NCI-H345 treated with DMSO at 0.1 percent for 48 hours (cell line): ENCODE measurements around the gene NDUFB4.

Source experiments
- DNase-seq: peaks from one replicate; lab custom pipeline; 2025; ENCODE audit not compliant: unreplicated experiment; lab: John Stamatoyannopoulos, UW

Gene NDUFB4

DNA sequence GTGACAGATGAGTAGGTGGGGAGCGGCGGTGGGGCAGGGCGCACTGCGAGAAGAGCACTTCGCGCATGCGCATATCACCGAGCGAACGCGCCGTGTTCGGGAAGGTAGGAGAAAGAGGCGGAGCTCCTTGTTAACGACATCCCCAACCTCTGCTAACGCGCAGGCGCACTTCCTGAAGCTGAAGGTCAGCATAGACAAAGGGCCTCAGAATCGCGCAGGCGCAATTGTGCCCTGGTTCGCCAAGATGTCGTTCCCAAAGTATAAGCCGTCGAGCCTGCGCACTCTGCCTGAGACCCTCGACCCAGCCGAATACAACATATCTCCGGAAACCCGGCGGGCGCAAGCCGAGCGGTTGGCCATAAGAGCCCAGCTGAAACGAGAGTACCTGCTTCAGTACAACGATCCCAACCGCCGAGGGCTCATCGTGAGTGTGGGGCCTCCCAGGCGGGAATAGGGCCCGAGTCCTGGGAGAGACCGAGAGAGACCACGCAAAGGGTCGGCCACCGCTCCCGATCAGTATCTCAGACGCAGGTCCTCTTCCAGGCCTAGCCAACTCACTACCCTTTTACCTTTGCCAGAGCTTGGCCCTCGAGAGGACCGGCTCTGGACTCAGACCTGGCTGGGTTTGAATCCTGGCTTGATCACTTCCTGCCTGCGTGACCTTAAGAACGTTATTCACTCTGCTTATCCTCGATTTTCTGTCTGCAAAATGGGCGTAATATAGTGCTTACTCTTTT lies at the start of gene NDUFB4:
TSS of gene NDUFB4 (plus strand) at position 221 of the 737 bp plus-strand sequence. CDS start at position 245, 24 bp downstream.
- peak; percentile 94 for DNase-seq

DNA sequence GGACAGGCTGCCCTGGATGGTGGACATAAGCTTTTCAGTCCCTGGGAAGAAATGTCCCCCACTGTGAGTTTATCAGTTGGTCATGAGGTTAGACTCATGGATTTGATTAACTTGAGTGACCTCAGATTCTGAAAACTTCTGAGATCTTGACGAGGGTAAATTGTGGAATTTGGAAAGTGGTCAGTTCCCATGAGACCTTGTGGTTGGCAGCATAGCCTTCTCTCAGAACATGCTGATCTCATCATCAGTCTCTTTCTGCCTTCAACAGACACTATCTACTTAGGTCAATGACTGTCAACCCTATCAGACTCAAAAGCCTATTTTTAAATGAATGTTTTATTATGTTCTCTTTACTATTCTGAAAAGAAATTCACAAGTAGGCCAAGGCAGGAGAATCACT lies 45.6 kb upstream of the NDUFB4 start:
- no peak for DNase-seq

DNA sequence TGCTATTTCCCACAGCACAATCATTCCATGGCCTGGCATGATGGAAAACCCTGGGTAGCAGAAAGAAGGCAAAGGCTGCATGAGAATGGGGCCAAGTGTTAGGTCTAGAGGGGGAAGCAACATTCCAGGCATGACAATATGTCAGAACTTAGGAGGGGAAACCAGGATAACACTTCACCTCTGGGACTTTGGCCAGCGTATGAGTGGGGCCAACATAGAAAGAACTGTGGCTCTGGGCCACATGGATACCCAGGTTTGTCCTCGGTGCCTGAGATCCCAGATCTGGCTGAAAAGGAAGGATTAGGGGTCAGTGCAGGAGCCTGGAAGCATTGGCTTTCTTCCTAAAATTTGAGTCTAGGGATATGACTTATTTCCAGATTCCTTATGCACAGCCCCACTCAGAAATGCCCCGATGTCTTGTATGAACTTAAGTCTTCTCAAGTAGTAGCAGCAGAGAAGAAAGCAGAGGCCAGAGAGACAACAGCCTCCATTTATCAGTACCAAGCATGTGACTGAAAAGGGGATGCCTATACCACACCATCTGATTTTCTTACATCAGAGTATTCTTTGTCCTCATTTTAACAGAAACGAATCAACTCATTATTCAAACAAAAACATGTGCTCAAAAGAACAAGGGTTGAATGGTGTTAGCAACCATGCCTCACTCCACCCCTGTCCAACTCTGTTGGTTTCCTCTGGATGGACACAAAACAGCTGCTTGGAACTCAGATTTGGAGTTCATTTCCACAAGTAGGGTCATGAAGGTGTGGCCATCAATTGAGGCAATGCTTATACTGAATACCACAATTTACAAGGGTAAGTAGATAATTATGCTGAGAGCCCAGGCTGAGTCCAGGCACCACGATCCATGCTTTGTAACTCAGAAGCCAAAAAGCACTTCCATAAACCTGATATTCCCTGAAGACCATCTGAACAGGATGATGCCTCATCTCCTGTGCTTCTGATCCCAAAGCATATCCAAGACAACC lies 43.7 kb upstream of the NDUFB4 start:
- no peak for DNase-seq

DNA sequence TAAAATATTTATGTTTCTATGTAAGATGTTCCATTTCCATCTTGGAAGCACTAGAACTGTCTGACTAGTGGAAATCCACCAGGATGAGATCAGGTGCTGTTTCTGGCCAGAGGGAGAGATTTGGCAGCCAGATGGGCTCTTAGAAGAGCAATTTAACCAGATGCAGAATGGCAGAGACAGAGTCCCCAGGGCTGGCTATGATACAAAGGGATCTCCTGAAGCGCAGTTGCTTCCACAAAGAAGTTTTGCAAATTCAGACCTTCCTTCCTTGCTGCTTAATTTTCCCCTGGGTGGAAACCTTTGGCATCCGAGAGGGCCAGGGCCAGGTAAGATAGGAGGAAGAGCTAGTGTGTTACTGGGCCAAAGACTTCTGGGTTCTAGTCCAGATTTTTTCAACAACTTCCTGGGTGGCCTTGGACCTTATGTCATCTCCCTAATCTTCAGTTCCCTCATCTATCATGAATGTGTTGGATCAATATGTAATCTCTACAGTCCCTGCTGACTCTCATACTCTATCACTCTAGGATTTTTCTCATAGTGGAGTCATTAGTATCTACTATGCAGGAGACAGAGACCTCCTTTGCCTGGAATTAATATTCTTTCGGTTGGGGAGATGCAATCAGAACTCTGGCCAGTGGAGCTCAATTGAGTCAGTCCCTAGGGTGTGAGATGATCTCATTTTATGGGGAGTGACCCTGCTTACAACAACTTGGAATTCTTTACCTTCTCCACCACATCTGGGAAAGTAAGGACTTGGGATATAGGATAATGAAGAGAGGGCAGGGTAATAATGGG lies 41.1 kb upstream of the NDUFB4 start:
- DNase-seq, result no peak

DNA sequence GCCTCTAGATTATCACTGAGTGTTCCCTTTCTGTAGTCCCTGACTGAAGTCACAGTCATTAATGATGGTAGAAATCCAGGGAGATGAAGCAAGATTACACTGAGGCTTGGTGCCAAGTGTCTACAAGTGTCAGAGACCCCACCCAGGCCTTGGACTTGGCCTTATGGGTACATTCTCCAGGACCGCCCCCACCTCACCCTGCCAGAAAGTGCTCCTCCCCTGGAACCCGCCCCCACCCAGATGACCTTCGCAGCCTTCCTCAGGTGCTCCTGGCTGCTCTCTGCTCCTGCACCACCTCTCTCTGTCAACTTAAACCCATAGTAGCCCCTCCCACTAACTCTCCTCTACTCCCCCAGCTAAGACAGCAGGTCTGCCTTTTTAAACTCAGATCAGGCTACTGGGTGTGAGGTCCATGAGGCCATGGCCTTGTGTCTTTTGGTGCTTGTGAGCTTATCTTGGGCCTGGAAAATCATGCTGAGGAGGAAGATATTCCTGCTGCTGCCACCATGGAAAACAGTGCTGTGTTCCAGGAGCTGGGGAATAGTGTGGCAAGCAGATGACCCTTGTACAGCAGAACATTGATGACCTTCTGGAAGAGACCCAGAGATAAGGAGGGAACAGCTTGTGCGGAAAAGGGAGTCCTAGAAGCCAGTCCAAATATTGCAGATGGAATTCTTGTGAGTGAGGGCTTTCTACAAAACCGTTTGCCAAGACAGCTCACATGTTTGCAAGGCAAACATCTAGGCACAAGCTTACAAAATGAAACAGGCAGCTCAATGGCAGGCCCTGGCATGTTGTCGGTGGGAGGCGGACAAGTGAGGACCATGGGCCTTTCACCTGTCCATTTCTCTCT lies 40.3 kb upstream of the NDUFB4 start:
- no peak for DNase-seq

DNA sequence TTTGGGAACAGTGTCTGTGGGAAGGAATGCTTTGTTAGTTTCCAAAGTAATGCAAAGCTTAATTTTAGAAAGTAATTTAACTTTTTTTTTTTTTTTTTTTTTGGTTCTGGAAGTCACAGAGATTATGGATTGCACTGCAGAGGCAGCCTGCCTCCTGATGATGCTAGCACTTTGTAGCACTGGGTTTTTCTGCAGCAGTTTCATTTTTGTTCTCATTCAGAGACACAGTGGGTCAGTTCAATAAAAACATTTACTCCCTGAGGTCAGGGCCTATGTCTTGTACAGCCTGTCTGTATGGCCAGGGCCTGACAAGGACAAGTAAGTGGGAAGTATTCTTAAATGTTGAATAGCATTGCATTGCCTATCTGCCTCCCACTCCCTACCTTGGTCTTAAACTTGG lies 39.0 kb upstream of the NDUFB4 start:
- DNase-seq, result no peak

DNA sequence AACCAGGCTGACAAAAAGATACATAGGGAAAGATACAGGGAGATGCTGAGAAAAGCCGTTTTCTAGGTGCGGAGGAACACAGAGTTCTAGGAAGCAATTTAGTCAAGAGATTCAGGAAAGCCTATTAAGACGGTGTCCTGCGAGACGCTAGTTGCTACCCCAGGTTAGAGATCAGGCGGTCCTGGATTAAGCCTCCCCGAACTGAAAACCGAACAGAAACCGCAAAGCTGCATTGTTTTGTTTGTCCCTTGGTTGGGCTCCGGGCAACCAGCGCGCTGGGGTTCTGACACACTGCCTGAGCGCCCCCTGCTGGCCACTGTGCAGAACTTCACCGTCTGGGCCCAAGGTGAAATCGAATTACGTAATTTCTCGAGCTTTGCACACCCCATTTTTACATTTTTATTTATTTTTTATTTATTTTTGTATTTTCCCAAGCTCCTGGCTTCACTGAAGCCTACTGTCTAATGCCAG lies 37.3 kb upstream of the NDUFB4 start:
- DNase-seq, result peak; percentile 64

DNA sequence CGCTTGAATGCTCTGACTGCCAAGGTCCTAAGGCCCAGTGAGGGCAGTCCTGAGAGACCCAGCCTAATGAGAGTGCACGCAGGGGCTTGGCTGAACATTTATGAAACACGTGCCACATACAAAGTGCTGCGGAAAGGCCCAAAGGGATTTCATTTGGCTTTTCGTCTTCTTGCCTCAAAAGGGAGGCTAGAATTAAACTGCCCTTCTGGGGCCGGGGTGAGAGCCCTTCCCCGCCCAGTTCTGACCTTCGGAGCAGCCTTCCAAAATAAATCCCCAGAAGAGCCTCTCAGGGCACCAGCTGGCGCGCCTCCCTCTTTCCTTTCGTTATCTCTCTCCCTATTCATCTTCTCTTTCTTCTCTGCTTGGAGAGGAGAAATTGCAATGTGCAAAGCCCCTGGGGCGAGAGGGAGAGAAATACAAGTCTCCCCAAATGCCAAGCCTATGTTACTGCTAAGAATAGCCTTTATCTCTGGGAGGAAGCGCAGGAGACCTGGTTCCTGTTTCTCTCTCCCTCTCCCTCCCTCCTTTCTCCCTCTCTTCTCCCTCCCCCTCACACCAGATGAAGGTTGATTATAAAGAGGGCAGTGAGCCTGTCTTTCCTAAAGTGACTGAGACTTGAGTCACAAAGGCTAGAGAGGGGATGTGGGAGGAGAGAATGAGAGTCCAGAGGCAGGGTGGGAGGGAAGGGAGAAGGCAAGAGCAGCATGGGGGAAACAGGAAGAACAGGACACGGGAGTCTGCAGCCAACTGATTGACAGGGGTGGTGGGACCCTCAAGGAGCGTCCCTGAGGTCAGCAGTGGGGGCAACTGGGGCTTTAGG lies 36.7 kb upstream of the NDUFB4 start:
- DNase-seq, result no peak

DNA sequence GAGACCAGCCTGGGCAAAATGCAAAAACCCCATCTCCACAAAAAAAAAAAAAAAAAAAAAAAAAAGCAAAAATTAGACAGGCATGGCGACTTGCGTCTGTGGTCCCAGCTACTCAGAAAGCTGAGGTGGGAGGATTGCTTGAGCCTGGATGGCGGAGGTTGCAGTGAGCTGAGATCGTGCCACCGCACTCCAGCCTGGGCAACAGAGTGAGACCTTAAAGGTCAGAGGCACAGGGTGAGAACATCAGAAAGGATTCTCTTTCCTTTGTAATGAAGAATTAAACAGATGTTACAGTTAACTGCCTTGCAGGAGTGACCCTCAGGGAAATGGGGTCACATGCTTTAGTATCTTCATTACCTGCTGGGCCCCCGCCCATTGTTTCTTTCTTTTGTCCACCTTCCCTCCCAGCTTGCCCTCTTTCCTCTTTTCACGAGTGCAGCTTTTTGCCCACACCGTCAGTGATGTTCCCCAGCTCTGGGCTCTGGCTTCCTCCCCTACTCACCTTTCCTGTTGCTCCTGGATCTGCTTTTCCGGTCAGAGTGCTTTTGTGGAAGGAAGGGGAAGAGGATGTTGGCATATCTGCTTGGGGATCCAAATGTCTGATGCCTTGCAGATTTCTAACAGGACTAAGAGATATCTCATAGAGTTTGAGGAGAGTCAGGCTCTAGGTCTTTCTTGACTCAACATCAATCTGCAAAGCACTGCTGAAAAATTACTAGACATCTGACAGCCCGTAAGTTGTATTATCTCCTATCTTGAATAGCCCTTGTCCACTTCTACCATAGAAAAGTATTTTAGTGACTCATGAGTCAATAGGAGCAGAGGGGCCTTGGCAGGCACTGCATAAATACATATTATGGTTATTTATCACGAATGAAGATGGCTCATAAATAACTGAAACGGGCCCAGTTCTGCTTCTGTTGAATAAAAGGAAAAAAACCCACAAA lies 35.6 kb upstream of the NDUFB4 start:
- DNase-seq, result no peak

DNA sequence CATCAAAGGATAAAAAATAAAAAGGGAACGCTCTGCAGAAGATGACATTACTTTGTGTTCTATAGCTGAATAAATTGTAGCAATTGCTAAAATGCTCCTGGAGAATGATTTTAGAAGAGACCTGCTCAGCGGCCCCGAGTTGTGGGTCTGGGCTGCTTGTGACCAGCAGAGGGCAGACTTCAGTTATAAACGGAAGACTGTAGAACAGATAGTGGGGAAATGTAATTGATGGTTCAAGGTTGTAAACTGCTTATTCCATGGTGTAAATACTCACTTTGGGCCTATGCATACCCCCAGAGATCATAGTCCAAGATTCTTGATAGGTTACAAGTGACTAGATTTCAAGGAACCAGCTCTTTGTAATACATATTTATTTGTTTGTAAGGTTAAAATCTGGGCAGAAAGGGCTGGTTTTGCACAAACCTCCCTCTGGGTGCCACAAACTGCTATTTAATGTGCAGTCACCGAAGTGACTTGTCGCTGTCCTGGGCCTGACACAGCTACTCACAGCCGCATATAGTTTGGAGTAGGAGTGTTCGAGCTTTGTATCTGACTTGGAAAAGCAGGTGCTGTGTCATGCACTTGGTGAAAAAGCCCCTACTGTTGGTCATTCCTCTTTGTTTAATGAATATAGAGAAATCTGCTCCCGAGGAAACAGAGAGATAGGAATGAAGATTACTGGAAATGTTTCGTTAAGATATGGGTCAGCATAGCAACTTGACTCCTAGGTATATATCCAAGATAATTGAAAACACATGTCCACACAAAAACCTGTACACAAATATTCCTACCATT lies 34.7 kb upstream of the NDUFB4 start:
- peak; percentile 21 for DNase-seq

DNA sequence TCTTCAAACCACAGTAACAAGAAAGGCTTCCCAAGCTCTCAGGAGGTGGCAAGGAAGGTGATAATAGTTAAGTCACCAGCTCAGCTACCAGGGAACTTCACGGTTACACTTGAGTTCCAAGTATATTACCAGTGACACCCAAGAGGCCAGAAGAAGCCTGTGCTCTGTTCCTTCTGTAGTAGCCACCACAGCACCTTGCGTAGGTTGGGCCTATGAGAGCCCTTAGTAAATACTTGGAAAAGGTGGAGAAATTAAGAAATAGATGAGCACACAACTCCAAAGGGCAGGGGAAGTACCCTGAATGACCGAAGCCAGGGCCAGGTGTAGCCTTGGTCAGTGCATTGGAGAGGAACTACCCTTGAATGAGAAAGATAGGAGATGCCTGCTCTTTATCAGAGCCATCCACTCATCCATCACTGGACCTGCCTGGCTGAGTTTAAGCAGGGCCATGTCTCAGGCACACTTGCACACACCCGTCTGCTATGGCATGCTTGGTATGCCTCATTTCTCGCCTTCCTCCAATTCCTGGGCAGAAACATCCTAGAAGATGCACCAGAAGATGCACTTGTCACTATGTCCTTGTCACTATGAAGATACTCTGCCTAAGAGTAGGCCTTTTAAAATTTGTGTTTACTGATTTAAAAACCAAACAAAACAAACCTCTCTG lies 32.6 kb upstream of the NDUFB4 start:
- DNase-seq, result no peak

DNA sequence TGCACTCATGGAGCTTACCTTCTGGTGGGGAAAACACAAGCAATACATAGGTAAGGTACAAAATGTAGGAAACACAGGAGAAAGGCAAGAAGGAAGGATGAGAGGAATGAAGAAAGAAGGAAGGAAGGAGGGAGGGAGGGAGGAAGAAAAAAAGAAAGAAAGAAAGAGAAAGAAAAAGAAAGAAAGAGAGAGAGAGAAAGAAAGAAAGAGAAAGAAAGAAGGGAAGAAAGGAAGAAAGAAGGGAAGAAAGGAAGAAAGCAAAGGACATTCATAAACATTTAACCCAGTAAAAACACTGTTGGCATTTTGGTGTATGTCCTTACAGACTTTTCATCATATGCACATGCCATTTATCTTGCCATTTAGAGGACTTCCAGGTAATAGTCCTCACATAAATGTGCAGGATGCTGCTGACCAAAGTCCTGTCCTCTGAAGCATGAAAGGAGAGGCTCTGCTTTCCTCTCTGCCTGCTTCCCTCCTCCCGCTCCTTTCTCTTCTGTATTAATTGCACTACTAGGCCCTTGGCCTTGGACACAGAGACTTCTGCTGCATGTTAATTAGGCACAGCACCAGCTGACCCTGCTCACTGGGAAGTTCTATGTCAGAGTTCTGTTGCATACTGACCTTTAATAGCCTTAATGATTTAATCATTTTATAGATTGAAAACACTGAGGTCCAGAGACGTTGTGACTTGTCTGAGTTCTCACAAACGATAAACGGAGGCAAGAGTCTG lies 29.7 kb upstream of the NDUFB4 start:
- no peak for DNase-seq

DNA sequence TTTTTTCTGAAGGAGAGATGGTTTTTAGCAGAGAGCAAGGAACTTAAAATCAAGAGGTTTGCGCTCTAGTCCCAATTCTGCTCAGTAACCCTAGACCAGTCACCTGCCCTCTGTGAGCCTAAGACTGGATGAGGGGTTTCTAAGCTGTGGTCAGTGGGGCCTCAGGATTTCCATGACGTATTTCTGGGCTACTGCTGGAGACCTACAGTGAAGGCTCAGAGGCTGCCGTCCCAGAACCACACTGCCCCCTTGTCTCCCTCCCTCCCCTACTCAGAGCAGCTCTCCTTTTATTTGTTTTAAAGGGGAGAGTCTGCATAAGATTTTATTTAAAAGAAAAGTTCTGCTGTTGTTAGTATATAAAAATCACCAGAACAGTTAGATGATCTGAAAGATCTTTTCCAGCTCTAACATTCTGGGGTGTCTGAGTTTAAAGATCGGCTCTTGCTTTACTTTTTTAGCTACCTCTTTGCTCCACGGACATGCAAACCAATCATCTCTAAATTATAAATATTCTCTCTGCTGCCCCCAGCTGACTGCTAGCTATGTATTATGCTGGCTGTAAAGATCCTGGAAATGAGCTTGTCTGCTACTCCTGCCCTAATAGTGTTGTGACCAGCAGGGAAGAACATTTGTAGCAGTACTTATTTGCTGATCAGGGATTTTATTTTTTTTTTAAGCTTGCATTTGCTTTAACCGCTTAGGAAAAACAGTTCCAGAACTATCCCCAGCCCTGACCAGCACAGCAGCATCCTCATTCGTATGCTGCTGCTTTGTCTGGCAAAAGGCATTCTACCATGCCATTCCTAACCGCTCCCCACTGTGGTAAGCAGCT lies 28.6 kb upstream of the NDUFB4 start:
- peak; percentile 4 for DNase-seq

DNA sequence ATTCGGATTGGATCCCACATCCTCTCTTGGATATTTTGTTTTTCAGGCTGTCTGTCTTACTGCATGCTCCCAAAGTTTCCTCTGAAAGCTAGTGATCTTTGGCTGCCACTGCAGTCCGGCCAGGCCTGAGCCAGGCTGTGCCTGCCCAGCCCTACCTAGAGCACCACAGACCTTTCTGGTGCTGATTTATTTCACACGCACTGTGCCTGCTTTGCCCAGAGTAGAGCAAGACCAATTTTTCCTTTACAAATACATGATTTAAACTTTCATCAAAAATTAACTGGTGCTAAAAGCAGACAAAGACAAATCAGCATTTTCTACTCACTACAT lies 28.0 kb upstream of the NDUFB4 start:
- no peak for DNase-seq

DNA sequence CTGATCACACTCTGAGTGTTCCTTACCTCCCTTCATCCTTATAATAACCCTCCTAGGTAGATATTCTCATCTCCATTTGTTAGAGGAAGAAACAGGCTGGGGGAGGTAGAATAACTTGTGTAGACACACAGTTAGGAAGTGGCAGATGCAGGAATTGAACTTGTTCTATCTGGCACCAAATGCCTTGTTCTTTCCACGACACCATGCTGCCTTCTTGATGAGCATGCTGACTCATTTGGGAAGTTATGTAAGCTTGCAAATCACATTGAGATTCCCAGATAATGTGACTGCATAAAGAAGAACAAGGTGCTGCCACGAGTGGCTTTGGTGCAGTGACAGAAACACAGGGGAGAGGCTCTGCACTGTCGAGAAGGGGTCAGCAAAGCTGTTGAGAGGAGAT lies 27.5 kb upstream of the NDUFB4 start:
- no peak for DNase-seq
